GM19023 (cell line): ENCODE measurements around the gene SMO.
"Not testable (repeated sequence)": the region's sequence is repeated elsewhere in the genome, so short reads cannot be mapped to it uniquely, and the experiment has no call there.

Source experiments
- ATAC-seq: cut with Tn5 transposase; IDR thresholded peaks from one replicate; pipeline ENCODE4 v1.9.1; 2021; ENCODE audit warnings: mild to moderate bottlenecking, moderate library complexity; ENCODE audit not compliant: unreplicated experiment

Gene SMO

DNA sequence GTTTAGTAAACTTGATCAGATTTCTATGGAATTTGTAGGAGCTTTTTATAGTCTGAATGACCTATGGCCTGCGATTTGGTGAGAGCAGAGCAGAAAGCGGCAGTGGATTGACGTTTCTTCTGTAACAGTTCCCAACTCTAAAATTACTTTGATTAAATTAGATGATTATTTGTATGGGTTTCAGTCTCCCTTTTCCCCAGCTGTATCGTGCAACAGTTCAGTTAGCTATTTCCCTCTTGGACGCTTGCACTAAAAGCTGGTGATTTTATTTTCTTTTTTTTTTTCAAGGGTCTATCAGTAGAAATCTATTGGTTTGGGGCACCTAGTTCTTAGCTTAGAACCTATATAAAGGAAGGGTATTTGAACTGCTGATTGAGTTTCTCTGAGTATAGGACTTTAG, 43.2 kb downstream of the SMO start:
- no peak for ATAC-seq

DNA sequence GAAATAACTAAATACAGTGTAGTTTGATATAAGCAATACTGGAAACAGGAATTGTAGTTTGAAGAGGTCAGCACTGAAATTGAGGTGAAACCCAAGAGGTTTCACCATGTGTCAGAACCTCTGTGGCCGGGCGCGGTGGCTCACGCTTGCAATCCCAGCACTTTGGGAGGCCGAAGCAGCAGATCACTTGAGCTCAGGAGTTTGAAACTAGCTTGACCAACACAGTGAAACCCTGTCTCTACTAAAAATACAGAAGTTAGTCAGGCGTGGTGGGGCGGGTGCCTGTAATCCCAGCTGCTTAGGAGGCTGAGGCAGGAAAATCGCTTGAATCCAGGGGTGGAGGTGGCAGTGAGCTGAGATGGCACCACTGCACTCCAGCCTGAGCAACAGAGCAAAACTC, 50.1 kb downstream of the SMO start:
- no peak for ATAC-seq

DNA sequence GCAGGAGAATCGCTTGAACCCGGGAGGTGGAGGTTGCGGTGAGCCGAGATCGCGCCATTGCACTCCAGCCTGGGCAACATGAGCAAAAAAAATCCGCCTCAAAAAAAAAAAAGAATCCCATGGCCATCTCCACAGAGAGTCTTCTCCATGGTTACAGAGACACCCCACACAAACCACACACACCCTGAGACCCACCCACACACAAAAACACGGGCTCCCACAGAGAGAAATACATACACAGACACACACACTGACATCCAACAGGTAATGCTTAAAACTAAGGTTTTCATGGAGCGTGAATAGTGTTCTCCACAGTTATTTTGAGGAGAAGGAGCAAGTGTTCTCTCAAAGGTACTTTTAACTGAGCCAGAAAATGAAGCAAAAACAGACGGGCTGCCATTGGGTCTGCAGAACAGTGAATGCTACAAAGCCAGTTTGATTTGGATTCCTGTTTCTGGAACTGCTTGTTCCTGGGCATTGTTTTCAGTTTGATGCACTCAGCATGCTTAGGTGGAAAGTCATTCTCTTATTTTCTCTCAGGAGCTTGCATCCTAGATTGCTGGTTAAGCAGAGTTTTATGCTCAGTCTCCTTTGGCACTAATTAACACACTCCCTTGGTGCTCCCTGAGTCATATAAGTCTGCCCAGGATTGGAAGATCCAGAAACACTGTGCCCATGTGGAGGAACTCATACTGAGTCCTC, 51.8 kb downstream of the SMO start:
- no peak for ATAC-seq

DNA sequence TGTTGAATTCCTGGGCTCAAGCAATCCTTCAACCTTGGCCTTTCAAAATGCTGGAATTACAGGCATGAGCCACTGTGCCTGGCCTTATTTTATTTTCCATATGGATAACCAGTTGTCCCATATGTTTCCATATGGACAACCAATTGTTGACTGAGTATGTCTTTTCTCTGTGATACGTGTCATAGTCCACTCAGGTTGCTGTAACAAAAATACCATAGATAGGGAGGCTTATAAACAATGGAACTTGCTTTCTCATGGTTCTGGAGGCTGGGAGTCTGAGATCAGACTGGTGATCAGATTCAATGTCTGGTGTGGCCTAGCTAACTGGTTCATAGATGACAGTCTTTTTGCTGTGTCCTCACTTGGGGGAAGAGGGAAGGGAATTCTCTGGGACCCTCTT, 55.8 kb downstream of the SMO start:
- ATAC-seq = no peak

DNA sequence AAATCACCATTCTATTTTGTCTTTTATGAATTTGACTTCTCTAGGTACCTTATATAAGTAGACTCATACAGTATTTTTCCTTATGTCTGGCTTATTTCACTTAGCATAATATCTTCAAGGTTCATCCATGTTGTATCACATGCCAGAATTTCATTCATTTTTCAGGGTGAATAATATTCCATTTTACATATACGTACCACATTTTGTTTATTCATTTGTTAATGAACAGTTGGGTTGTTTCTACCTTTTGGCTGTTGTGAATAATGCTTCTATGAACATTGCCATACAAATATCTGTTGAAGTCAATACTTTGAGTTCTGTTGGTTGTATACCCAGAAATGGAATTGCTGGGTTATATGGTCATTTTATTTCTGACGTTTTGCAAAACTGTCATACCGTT, 57.1 kb downstream of the SMO start:
- ATAC-seq = no peak

DNA sequence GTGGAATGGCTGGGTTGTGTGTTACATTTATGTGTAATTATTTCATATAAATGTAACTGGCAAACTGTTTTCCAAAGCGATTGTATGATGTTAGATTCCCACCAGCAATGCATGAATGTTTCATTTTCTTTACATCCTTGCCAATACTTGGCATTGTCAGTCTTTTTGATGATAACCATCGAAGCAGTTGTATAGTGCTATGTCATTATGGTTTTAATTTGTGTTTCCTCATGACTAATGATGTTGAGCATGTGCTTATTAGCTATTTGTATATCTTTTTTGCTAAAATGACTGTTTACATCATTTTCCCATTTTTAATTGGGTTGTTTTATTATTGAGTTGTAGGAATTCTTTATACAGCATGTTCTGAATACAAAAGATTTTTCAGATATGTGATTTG, 58.7 kb downstream of the SMO start:
- no peak for ATAC-seq

DNA sequence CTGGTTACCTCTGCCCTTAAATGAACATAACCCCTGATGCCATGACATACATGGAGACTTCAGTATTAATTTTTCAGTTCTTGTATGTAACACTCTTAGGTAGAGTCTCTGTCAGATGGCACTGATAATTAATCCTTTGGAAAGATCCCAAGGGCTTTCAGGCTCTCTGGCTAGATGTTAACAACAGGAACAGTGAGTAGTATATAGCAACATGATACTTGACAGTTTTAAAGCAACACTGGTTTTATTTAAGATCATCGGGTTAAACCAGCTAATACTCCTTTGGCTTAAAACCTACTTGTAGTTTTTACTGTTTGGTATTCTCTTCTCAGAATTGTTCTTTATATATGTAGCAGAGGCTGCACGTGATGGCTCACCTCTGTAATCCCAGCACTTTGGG, 63.7 kb downstream of the SMO start:
- ATAC-seq = no peak

DNA sequence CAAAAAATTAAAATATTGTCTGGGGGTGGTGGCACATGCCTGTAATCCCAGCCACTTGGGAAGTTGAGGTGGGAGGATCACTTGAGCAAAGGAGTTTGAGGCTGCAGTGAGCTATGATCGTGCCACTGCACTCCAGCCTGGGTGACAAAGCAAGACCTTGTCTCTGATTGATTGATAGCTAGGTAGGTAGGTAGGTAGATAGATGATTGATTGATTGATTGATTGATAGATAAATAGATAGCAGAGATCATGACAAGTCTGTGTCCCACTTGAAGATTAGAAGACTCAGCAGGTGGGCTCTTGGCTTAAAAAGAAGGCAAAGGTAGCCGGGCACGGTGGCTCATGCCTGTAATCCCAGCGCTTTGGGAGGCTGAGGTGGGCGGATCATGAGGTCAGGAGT, 64.2 kb downstream of the SMO start:
- ATAC-seq = not testable (repeated sequence)

DNA sequence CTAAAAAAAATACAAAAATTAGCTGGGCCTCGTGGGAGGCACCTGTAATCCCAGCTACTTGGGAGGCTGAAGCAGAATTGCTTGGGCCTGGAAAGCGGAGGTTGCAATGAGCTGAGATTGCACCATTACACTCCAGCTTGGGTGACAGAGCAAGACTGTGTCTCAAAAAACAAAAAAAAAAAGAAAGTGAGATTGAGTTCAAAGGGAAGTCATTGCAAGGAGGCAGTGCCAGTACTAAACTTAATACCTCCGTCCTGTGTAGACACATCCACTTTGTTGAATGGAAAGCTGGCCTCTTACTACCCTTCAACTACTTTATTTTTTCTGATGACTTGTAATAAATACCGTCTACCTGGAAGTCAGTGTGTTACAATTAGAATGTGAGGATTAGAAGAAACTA, 67.4 kb downstream of the SMO start:
- ATAC-seq = no peak

DNA sequence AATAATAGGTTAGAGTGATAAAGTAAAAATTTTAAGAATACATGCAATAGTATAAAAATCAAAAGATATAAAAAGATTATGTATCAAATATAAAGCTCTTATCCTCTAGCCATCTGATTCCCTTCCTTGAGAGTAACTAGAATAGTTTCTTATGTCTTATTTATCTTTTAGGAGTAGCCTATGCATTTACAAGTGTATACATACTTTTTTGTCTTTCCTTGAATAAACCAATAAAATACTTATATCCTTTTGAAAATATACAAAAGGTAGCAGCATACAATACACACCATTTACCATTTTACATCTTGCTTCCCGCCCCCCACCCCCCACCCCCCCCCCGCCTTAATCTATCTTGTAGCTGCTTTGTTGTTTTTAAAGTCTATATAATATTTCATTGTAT, 67.8 kb downstream of the SMO start:
- ATAC-seq = no peak

DNA sequence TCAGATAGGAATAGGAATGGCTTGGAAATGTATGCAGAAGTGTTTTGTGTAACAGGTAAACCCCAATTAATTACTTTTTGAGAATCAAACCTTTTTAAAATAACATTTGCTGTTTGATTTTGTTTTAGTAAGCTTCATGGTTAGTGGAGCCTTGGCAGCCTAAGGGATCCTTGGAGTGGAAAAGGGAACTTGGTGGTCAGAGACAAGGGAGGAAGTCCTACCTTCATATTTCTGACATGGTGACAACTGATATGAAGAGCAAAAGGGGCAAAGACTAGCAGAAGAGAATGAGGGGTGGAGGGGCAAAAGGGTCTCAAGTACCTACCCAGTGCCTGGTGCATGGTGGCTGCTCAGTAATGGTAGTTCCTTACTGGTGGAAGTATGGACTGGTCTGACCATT, 68.7 kb downstream of the SMO start:
- no peak for ATAC-seq

DNA sequence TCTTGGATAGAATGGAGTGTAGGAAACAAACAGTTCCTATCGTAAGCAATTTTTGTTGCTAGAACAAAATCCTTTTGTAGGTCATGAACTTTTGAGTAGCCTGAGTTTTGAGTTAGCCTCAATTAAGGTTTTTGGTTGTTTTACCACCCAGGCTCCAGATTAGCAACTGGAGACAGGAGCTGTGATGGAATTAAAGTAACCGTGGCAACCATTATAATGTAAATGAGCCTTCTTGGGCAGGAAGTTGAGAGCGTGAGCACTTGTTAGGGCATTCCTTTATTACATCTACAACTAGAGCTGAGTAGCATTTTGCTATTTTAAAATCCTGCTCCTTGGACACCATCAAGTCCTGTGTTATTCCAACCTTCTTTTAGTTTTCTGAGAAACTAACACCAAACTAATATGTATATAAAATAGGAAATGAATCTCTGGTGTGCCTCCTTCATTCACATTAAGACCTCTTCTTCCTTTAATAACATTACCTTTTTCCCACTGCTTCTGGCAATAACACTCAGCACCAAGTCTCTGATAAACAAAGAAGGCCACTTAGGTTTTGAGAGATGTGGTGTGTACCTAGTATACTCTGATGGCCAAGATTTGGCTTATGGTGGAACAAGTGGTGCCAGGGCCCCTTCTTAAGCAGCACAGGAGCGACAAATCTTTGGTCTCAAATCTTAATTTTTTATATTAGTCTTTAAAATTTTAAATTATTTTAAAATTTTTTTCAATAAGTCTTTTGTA, 70.4 kb downstream of the SMO start:
- no peak for ATAC-seq

DNA sequence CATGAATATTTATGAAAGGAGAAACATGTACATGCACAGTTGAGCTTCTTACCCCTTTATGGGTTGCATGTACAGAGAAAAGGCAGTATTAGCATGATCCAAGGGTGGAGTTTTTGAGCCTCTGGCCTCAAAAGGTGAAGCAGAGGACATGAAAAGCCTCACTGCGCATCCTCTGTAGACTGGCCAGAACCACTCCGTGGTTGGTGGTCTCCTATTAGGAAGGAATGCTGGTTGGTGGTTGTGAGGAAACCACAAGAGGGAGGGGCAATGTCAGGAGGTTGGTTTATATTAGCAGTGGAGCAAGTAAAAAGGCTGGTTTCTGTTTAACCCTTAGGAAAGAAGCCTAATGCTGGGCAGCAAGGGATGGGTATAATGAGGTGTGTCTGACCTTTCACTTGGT, 73.9 kb downstream of the SMO start:
- no peak for ATAC-seq
